ENCODE results near the gene MZT2B.
"Not testable (repeated sequence)": the region's sequence is repeated elsewhere in the genome, so short reads cannot be mapped to it uniquely, and the experiment has no call there.

Gene MZT2B

DNA sequence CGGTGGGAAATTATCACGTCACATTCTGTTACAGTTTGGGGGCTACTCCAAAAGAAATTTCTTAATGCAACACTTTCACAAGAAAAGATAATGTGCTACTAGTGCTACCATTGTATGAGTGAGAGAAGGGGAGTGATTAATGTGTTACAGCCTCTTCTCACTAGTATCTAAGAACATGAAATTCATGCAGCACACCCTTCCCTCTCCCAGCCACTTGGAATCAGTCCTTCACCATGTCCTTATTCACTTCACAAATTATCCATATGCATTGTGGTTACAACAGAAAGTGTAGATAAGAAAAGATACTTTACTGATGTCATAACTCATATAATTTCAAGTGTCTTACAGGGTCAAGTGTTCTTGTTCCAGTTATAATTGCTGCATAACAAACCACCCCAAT lies 37.1 kb downstream of the MZT2B start:
- DNase-seq (ENCODE audit: low read depth), result not testable (repeated sequence)

GRCh38 chr2:130220505-130220904 lies 38.4 kb downstream of the MZT2B start:
- not testable (repeated sequence) for DNase-seq (ENCODE audit: low read depth)

- not testable (repeated sequence) for DNase-seq (ENCODE audit: low read depth)
Observed at GRCh38 chr2:130222523-130222922, 40.5 kb downstream of the MZT2B start.

DNA sequence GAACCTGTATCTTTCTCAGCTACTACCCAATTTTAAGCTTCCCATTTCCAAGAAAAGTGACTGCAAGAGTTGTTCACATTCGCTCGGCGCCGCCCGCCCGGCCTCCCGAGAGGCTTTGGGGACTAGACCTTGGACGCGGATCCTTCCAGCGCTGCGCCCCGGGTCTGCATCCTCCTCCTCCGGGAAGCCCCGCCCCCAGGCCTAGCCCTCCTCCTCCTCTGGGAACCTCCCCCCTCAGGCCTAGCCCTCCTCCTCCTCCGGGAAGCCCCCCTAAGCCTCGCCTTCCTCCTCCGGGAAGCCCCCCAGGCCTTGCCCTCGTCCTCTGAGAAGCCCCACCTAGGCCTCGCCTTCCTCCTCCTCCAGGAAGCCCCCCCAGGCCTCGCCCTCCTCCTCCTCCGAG lies 45.9 kb downstream of the MZT2B start:
- DNase-seq (ENCODE audit: low read depth), result not testable (repeated sequence)

DNA sequence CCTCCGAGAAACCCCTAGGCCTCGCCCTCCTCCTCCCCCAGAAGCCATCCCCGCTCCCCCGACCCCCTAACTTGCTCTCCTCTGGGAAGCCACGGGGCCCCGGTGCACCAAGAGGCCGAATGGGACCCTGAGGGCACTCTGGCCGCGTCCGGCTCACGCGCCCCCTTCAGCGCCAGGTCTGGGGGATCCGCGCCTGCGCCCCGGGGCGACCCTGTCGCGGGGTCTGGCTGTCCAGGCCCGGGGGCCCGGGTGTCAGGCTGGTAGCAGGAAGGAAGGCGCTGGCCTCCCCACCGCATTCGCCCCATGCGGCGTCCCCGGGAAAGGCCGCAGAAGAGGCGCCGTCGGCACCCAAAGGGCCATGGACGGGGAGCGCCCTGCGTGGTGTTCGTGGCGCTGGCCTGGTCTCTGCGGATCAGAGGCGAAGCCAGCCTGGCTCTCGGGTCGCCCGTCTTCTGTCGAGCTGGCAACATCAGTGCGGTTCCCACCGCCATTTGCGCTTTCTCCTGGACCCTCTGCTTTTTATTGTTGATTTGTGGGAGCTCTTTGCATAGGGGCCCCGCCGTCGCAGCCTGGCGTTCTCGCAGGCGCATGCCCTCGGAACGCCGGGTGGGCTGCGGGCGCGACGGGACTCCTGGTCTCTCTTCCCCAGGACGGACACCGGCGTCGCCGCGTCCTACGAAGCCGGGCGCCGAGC lies 46.6 kb downstream of the MZT2B start:
- DNase-seq (ENCODE audit: low read depth), result not testable (repeated sequence)

GRCh38 chr2:130229161-130229510 lies 47.1 kb downstream of the MZT2B start:
- not testable (repeated sequence) for DNase-seq (ENCODE audit: low read depth)

- DNase-seq (ENCODE audit: low read depth), result not testable (repeated sequence)
Observed at GRCh38 chr2:130230376-130230775, 48.3 kb downstream of the MZT2B start.

- DNase-seq (ENCODE audit: low read depth), result not testable (repeated sequence)
Observed at GRCh38 chr2:130230907-130231306, 48.8 kb downstream of the MZT2B start.

- no peak for DNase-seq (ENCODE audit: low read depth)
Observed at GRCh38 chr2:130231656-130232055, 49.6 kb downstream of the MZT2B start.

- not testable (repeated sequence) for DNase-seq (ENCODE audit: low read depth)
Observed at GRCh38 chr2:130233066-130233465, 51.0 kb downstream of the MZT2B start.

GRCh38 chr2:130239581-130239980 lies 57.5 kb downstream of the MZT2B start:
- not testable (repeated sequence) for DNase-seq (ENCODE audit: low read depth)

Measured in stimulated activated CD8-positive, alpha-beta memory T cell treated with anti-CD3 and anti-CD28 coated beads, Interleukin-15, amount 100 ng/mL, for 1 hour (primary cell).